Peyer's patch (tissue), 4 donors: ENCODE measurements around the gene EEFSEC. TPM values are rescaled to one million over a fixed set of nuclear protein-coding genes. Genes with fewer than 3 reads are reported as not detected.

Source experiments
- DNase-seq, 3 donors: peaks; one replicate each; pipeline ENCODE4 v3.0.0-alpha.2; 2017 to 2019
- H3K27ac ChIP-seq, 4 donors: fragments of 200-600 bp; sonication (generic); one replicate each; pipeline ENCODE4 v1.5.1; 2016 to 2019
- H3K27me3 ChIP-seq, 2 donors: fragments of 200-600 bp; sonication (generic); one replicate each; pipeline ENCODE4 v1.5.1; 2019
- H3K36me3 ChIP-seq, 3 donors: fragments of 200-600 bp; sonication (generic); one replicate each; pipeline ENCODE4 v1.5.1; 2016 to 2019
- H3K4me1 ChIP-seq, 4 donors: fragments of 200-600 bp; sonication (generic); one replicate each; pipeline ENCODE4 v1.5.1; 2016 to 2019
- H3K4me3 ChIP-seq, 4 donors: fragments of 200-600 bp; sonication (generic); 1 replicate in 3 of 4; 2 replicates in 1 of 4; pipeline ENCODE4 v1.5.1; 2016 to 2019; ENCODE audit warnings: mild to moderate bottlenecking in 1 of 4
- H3K9me3 ChIP-seq, 4 donors: fragments of 200-600 bp; sonication (generic); one replicate each; pipeline ENCODE4 v1.5.1; 2016 to 2019; ENCODE audit warnings: mild to moderate bottlenecking in 1 of 4
- POLR2A ChIP-seq, 2 donors: fragments of 450-650 bp; IDR thresholded peaks; one replicate each; pipeline ENCODE4 v1.5.1; 2017; ENCODE audit warnings: antibody characterized with exemption in 2 of 2, mild to moderate bottlenecking in 2 of 2, moderate library complexity in 2 of 2
- total RNA-seq, 4 donors: library from RNA; depleted of rRNA; stranded (reverse); fragments of >200 nt; gene quantifications; one replicate each; pipeline ENCODE4 v1.1.0, GENCODE V29; 2016
- TF ChIP-seq, protein P1 (sequence below), 6 experiments: fragments of 450-650 bp in 4 of 6; fragments of 200-600 bp in 2 of 6; sonication (generic) in 1 of 6; IDR thresholded peaks; one replicate each; pipeline ENCODE4 v1.5.1; 2017 to 2019; ENCODE audit warnings: antibody characterized with exemption in 6 of 6, mild to moderate bottlenecking in 3 of 6, moderate library complexity in 1 of 6

EEFSEC gene
- total RNA-seq, 4 donors from 2014 or later = 11.7 to 50.3 (median 19.6) TPM

DNA sequence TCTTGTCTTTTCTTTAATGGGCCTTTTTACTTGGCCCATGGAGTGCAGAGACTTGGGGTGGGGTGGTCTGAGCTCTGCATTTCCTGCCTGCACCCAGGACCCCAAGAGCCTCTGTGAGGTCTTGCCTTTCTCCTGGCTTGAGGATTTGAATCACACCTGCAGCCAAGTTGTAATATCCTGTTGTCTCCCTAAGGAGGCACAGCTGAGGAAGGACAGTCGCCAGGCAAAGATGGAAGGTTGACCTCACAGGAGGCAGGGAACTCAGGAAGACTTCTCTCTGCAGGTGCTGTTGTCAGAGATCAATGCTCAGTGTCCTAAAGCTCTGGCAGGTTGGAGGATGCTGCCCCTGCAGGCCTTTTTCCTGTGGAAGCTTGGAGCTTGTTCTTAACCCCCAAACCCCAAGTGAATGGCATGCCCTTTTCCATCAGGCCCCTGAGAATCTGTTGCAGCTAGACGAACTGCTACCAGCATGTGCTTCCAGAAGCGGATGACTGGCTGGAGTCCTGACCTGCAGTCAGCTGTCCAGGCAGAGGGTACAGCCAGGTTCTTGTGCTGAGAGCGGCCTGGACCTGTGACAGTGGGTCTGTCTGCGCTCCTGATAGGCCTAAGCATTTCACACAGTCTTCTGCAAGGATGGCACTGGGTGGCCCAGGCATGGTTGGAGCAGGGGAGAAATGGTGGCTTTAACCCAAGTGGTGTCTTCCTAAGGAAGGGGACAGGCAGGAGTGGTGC is 120.0 kb downstream of the EEFSEC start:
- peaks cover 0 to 7% (median 0%) of the 10 kb centered on the region in 3 donors for H3K36me3 ChIP-seq
- H3K9me3 ChIP-seq = no peaks in the 10 kb centered on the region
- no peak overlapping the region for H3K4me3 ChIP-seq
- DNase-seq = no peak
- no peaks in the 10 kb centered on the region for H3K27me3 ChIP-seq
- no peak overlapping the region for H3K27ac ChIP-seq
- H3K4me1 ChIP-seq = peaks cover 0 to under 1% (median 0%) of the 10 kb centered on the region in 4 donors
- TF ChIP-seq, protein P1, sequence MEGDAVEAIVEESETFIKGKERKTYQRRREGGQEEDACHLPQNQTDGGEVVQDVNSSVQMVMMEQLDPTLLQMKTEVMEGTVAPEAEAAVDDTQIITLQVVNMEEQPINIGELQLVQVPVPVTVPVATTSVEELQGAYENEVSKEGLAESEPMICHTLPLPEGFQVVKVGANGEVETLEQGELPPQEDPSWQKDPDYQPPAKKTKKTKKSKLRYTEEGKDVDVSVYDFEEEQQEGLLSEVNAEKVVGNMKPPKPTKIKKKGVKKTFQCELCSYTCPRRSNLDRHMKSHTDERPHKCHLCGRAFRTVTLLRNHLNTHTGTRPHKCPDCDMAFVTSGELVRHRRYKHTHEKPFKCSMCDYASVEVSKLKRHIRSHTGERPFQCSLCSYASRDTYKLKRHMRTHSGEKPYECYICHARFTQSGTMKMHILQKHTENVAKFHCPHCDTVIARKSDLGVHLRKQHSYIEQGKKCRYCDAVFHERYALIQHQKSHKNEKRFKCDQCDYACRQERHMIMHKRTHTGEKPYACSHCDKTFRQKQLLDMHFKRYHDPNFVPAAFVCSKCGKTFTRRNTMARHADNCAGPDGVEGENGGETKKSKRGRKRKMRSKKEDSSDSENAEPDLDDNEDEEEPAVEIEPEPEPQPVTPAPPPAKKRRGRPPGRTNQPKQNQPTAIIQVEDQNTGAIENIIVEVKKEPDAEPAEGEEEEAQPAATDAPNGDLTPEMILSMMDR (IDR thresholded peaks at IDR 0.05) = no peak
- TF ChIP-seq POLR2A (IDR thresholded peaks at IDR 0.05) = no peak

DNA sequence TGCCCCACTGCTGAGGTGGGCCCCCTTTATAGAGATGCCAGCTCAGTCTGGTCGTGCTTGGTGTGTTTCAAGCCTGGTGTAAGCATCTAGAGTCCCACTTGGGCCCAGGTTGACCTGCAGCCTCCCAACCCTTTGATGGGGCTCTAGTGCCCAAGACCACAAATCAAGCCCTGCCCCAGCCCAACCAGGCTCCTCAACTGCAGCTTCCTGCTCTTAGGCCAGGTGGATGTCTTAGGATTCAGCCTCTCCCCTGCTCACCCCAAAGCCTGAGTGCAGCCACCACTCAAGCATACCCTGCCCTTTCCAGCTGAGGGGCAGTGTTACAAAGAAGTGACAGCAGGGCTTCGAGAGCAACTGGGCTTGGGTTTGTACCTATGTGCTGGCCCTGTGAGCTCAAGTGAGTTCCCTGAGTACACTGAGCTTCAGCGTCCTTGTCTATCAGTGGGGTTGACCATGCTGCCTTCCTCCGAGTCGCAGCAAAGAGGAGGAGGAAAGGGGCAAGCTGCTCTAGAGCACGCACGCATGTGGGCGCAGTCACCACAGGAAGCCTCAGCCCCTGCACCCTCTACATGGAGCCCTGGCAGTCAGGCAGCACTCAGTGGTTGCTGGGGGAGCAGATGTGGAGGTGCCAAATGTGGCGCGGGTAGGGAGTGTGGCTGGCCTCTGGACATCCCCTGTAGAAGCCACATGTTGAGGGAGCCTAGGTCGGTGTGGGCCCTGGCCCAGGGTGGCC is 120.7 kb downstream of the EEFSEC start:
- no peaks in the 10 kb centered on the region for H3K9me3 ChIP-seq
- peaks cover 0 to 6% (median 0%) of the 10 kb centered on the region in 4 donors for H3K4me1 ChIP-seq
- H3K4me3 ChIP-seq = no peak overlapping the region
- TF ChIP-seq, protein P1 (IDR thresholded peaks at IDR 0.05) = no peak
- TF ChIP-seq POLR2A (IDR thresholded peaks at IDR 0.05) = no peak
- no peak for DNase-seq
- peaks cover 0 to 3% (median 0%) of the 10 kb centered on the region in 3 donors for H3K36me3 ChIP-seq
- H3K27ac ChIP-seq = no peak overlapping the region
- H3K27me3 ChIP-seq = no peaks in the 10 kb centered on the region

DNA sequence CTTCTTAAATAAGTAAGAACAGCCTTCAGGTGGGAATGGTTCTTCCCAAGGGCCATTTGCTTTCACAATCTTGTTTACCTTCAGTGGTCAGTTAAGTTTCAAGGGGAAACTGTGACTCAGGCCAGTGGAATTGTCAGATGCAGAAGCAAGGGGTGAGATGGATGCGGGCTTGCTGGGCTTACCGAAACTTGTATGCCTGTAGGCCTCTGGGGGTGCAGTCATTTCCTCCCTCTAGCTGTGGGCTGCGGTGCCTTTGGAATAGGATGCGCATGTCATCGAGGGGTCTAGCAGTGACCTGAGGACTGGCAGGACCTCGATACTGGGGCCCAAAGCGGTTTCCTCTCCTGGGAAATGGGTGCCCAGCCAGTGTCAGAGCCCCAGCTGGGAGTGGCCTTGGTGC is 121.6 kb downstream of the EEFSEC start:
- no peaks in the 10 kb centered on the region for H3K27me3 ChIP-seq
- TF ChIP-seq, protein P1 (IDR thresholded peaks at IDR 0.05) = no peak
- no peak for TF ChIP-seq POLR2A (IDR thresholded peaks at IDR 0.05)
- no peak for DNase-seq

DNA sequence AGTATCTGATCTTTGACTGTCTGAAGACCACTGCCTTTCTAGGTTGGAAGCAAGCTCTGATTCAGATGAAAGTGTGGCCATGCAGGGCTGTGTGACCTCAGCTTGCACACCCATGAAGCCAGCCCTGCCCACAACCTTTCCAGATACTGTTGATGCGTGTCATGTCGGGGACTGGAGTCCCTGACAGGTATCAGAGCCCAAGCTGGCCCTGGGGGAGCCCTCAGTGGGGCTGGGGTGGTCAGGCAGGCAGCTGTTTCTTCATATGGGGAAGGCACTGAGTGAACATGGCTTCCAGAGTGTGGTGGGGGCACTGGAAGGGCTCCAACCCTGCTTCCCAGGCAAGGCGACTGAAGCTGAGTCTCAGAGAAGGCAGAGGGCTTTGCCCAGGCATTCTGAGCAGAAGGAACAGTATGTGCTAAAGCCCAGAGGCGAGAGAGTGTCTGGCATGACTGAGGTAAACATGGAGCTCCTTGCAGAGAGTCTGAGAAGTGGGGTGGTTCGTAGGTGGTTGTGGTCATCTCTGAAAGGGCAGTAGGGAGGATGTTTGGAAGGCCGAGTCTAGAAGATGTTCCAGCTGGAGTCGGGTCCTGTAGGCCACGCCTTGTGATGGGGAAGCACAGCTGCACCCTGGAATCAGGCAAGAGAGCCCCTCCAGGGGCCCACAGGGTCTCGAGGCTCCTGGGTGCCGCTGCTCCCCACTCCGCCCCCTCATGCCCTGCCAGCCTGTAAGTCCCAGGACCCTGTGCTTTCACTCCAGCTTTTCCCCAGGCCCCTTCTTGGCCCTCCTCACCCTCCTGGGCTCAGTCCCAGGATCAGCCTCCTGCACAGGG is 122.2 kb downstream of the EEFSEC start:
- Histone ChIP-seq H3K4me1 (peaks cover 0 to 6% (median 0%) of the 10 kb centered on the region in 4 donors), H3K27me3 (no peaks in the 10 kb centered on the region), H3K4me3 (no peak overlapping the region), H3K9me3 (no peaks in the 10 kb centered on the region), H3K36me3 (no peaks in the 10 kb centered on the region), H3K27ac (peak overlapping the region in 2 of 4 donors; percentile 28 to 30)
- DNase-seq = no peak
- TF ChIP-seq POLR2A (IDR thresholded peaks at IDR 0.05) = no peak

More for the DNA sequence above, 121.6 kb downstream of the EEFSEC start:
- Histone ChIP-seq H3K4me1 (peaks cover 0 to 6% (median 0%) of the 10 kb centered on the region in 4 donors), H3K36me3 (no peaks in the 10 kb centered on the region), H3K9me3 (no peaks in the 10 kb centered on the region), H3K4me3 (no peak overlapping the region), H3K27ac (peak overlapping the region in 1 of 4 donors; percentile 30)

DNA sequence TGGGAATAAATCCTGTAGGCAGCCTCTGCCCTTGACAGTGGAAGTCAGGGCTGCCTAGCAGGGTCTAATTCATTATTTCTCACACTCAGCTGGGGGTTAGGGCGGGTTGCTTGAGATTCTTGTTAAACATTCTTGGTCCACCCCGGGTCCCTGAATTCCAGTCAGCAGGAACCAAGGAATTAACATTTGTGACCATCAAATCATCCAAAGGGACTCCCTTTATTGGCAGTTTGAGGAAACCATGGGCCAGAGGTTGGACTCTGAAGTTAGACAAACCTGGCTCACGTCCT is 122.8 kb downstream of the EEFSEC start:
- H3K9me3 ChIP-seq = no peaks in the 10 kb centered on the region
- H3K36me3 ChIP-seq = no peaks in the 10 kb centered on the region
- peaks cover 0 to 6% (median 0%) of the 10 kb centered on the region in 4 donors for H3K4me1 ChIP-seq
- no peak overlapping the region for H3K4me3 ChIP-seq
- no peak for DNase-seq
- H3K27ac ChIP-seq = peak overlapping the region in 1 of 4 donors; percentile 28
- H3K27me3 ChIP-seq = no peaks in the 10 kb centered on the region
- TF ChIP-seq, protein P1 (IDR thresholded peaks at IDR 0.05) = no peak
- TF ChIP-seq POLR2A (IDR thresholded peaks at IDR 0.05) = no peak
